ENCODE measurements around the gene RABAC1. TPM values are rescaled to one million over a fixed set of nuclear protein-coding genes. Genes with fewer than 3 reads are reported as not detected.

Gene RABAC1
- total RNA-seq, 1 experiment from 2014 or later = 94.0 TPM

GRCh38 chr19:41987141-41987860 is 28.2 kb upstream of the RABAC1 start:
- Mint-ChIP-seq H3K27me3 (ENCODE audit: low read depth) (peaks cover 6% of the 10 kb centered on the region), H3K36me3 (ENCODE audit: insufficient read depth in 1 of 3, low read depth in 3 of 3) (peaks cover 4 to 23% (median 11%) of the 10 kb centered on the region in 3 experiments; a peak in 5 of 7 replicates), H3K9me3 (no peaks in the 10 kb centered on the region), H3K4me1 (peaks cover 0 to 3% of the 10 kb centered on the region in 2 experiments; a peak in 2 of 4 replicates), H3K4me3 (no peak overlapping the region), H3K27ac (no peak overlapping the region; a peak in 1 of 7 replicates)
- Histone ChIP-seq H2BK15ac (ENCODE audit: low read depth, low read length) (no peak overlapping the region), H3K4ac (ENCODE audit: low read depth, low read length) (no peak overlapping the region), H2BK12ac (ENCODE audit: insufficient read length, low read depth, low read length) (no peak overlapping the region), H2BK120ac (ENCODE audit: low read depth, low read length, poor library complexity, severe bottlenecking) (no peak overlapping the region), H2BK5ac (ENCODE audit: insufficient read length, low read length) (no peak overlapping the region), H3K18ac (ENCODE audit: insufficient read length, low read depth, low read length) (no peak overlapping the region), H2BK20ac (ENCODE audit: low read depth, low read length, poor library complexity, severe bottlenecking) (no peak overlapping the region), H2AFZ (ENCODE audit: low read length) (no peak overlapping the region), H3K23me2 (ENCODE audit: insufficient read length, low read depth, low read length, poor library complexity, severe bottlenecking) (no peaks in the 10 kb centered on the region), H3K23ac (ENCODE audit: insufficient read length, low read depth, low read length) (no peak overlapping the region), H4K20me1 (ENCODE audit: control insufficient read depth, insufficient read depth, insufficient read length) (no peaks in the 10 kb centered on the region), H3K9me3 (ENCODE audit: control insufficient read depth, low read depth, low read length) (no peaks in the 10 kb centered on the region), H3K9ac (ENCODE audit: extremely low read depth, insufficient read length, low read length) (no peak overlapping the region), H3K4me1 (ENCODE audit: insufficient read depth, low read length) (no peaks in the 10 kb centered on the region), H4K91ac (ENCODE audit: insufficient read length, low read depth, low read length) (no peak overlapping the region), H3K4me2 (ENCODE audit: insufficient read depth, insufficient read length, low read length) (no peak overlapping the region), H3K79me1 (ENCODE audit: insufficient read depth, low read depth, low read length, poor library complexity, severe bottlenecking) (no peaks in the 10 kb centered on the region), H3K79me2 (ENCODE audit: insufficient read depth, low read length) (no peaks in the 10 kb centered on the region), H3K27ac (ENCODE audit: insufficient read length, low read depth, low read length) (no peak overlapping the region), H4K5ac (ENCODE audit: insufficient read length, low read depth, low read length) (no peak overlapping the region), H4K8ac (replicated peaks; ENCODE audit: insufficient read length, low read depth, low read length) (no peak overlapping the region), H3K56ac (ENCODE audit: insufficient read length, low read depth, low read length) (no peak overlapping the region), H3K14ac (ENCODE audit: insufficient read depth, low read length) (no peak overlapping the region), H2AK5ac (ENCODE audit: insufficient read length, low read length) (no peak overlapping the region), H3K27me3 (ENCODE audit: insufficient read depth, low read length) (no peaks in the 10 kb centered on the region), H3T11ph (ENCODE audit: low read length) (no peak overlapping the region)
- TF ChIP-seq, protein P1, sequence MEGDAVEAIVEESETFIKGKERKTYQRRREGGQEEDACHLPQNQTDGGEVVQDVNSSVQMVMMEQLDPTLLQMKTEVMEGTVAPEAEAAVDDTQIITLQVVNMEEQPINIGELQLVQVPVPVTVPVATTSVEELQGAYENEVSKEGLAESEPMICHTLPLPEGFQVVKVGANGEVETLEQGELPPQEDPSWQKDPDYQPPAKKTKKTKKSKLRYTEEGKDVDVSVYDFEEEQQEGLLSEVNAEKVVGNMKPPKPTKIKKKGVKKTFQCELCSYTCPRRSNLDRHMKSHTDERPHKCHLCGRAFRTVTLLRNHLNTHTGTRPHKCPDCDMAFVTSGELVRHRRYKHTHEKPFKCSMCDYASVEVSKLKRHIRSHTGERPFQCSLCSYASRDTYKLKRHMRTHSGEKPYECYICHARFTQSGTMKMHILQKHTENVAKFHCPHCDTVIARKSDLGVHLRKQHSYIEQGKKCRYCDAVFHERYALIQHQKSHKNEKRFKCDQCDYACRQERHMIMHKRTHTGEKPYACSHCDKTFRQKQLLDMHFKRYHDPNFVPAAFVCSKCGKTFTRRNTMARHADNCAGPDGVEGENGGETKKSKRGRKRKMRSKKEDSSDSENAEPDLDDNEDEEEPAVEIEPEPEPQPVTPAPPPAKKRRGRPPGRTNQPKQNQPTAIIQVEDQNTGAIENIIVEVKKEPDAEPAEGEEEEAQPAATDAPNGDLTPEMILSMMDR (conservative IDR thresholded peaks at IDR 0.05) = no peak
- WGBS (ENCODE audit: extremely low coverage, insufficient read length, low lambda C conversion rate) = no CpG with 5 or more reads among the region's 10 CpGs
- DNase-seq = no peak
